ENCODE measurements around the gene PDLIM5.

The PDLIM5 gene

DNA sequence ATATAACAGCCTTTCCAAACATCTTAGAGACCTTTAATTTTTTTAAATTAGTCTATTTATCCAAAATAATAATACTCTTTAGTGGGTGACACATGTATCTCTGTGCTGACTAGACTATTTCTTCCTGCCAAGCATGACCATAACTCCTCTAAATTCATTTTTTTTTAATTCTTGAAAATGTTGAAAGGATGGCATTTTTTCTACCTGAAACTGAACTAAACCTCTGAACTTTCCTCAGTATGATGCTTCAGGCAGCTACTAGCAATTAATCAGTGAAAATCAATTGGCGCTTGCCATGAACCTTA is 42.4 kb upstream of the PDLIM5 start:
- DNase-seq (ENCODE audit: low read depth): no peak
- no peak overlapping the region for H3K4me3 ChIP-seq (ENCODE audit: low read depth, low read length)
- TF ChIP-seq, protein P1, sequence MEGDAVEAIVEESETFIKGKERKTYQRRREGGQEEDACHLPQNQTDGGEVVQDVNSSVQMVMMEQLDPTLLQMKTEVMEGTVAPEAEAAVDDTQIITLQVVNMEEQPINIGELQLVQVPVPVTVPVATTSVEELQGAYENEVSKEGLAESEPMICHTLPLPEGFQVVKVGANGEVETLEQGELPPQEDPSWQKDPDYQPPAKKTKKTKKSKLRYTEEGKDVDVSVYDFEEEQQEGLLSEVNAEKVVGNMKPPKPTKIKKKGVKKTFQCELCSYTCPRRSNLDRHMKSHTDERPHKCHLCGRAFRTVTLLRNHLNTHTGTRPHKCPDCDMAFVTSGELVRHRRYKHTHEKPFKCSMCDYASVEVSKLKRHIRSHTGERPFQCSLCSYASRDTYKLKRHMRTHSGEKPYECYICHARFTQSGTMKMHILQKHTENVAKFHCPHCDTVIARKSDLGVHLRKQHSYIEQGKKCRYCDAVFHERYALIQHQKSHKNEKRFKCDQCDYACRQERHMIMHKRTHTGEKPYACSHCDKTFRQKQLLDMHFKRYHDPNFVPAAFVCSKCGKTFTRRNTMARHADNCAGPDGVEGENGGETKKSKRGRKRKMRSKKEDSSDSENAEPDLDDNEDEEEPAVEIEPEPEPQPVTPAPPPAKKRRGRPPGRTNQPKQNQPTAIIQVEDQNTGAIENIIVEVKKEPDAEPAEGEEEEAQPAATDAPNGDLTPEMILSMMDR (IDR thresholded peaks at IDR 0.05; ENCODE audit: low read depth, low read length, missing control alignments): no peak

DNA sequence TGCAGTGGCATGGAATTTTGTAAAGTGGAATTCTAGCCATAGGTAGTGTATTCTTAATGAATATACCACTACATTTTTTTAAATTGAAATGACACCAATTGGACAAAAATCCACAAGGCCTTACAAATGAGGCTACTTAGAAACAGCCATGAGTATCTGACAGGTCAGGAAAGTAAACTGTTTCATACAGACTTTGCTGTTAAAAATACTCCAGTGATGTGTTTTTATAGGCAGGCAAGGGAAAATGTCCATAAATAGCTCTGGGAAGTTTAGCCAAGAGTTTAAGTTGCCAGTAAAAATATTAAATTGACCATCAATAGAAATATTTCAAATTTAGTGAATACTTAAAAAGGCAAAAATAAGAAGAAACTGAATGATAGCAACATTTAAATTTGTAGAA is 41.8 kb upstream of the PDLIM5 start:
- TF ChIP-seq, protein P1 (IDR thresholded peaks at IDR 0.05; ENCODE audit: low read depth, low read length, missing control alignments): no peak
- no peak overlapping the region for H3K4me3 ChIP-seq (ENCODE audit: low read depth, low read length)
- no peak for DNase-seq (ENCODE audit: low read depth)

DNA sequence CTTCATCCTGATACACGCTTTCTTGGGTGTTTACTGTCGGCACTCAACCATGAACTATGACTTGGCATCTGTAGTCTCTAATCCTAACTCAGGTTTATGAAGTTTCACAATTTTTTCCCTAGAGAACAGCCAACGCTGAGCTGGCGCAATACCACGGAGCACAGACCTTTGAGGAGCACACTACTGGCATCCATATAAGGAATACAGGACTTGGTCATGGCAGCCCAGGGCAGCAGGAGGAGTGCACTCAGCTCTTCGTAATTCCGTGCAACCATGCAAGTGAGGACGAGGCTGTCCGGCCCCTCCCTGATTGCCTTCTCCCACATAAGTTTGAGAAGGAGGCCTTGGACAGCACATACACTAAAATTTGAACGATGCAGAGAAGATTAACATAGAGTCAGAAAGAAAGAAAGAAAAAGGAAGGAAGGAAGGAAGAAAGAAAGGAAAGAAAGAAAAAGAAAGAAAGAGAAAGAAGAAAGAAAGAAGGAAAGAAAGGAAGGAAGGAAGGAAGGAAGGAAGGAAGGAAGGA is 41.0 kb upstream of the PDLIM5 start:
- H3K4me3 ChIP-seq (ENCODE audit: low read depth, low read length): no peak overlapping the region
- TF ChIP-seq, protein P1 (IDR thresholded peaks at IDR 0.05; ENCODE audit: low read depth, low read length, missing control alignments): no peak
- DNase-seq (ENCODE audit: low read depth): no peak

DNA sequence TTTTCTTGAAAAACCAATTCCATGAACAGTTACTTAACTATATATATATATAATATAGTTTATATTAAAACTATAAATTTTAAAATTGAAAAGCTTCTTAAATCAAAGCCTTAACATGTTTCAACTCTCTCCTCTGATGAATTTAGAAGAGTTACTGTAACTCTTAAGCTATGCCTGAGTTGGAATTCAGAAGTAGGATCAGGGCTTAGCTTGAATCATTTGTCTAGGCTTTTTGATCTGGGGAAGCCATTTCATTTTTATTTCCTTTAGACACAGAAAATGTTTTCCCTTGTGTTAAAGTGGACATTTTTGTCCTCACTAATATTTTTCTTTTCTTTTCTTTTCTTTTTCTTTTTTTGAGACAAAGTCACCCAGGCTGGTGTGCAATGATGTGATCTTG is 40.4 kb upstream of the PDLIM5 start:
- TF ChIP-seq, protein P1 (IDR thresholded peaks at IDR 0.05; ENCODE audit: low read depth, low read length, missing control alignments): no peak
- no peak for DNase-seq (ENCODE audit: low read depth)
- H3K4me3 ChIP-seq (ENCODE audit: low read depth, low read length): no peak overlapping the region

DNA sequence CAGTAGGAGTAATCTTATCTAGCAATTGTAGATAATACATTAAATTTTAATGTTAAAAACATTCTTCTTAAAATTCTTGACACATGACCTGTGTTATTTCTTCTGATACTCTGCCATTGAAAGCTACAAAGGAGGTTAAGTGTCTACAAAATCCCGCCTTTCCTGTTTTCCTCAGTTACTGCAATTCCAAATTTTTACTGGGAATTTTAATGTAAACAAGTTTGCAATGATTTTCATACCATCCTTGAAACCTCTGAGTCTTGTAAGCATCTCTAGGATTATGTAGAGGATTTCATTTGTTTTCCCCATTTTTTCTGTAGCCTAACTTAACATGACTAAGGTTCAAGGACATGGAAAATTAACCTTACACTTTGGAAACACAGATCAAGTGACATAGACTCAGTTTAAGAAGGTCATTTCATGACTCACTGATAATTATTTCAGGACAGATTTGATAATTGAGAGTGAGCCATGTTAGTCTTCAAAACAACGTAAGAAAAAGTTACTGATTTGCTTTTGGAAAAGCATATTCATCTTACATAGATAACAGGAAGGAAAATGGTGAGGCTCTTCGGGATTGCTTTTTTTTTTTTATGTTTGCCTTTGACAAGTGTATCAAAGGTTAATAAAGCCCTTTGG is 39.6 kb upstream of the PDLIM5 start:
- TF ChIP-seq, protein P1 (IDR thresholded peaks at IDR 0.05; ENCODE audit: low read depth, low read length, missing control alignments): no peak
- H3K4me3 ChIP-seq (ENCODE audit: low read depth, low read length): no peak overlapping the region
- DNase-seq (ENCODE audit: low read depth): no peak

DNA sequence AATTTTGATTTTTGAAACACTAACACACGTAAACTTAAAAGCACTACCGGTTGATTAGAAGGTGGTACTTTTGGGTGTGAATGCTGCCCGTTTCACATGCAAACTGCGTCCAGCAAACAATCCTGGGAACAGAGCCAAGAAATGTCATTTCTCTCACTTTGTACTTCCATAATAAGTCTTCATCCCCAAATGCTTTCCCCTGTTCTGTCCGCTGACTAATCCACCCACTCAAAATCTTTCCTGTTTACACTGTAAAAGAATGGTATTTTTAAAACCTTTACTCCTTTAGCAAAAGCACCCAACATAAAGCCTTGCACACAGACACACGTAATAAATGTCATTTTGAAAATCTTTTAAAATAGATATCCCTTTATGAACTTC is 39.1 kb upstream of the PDLIM5 start:
- H3K4me3 ChIP-seq (ENCODE audit: low read depth, low read length): no peak overlapping the region
- DNase-seq (ENCODE audit: low read depth): no peak
- TF ChIP-seq, protein P1 (IDR thresholded peaks at IDR 0.05; ENCODE audit: low read depth, low read length, missing control alignments): no peak

Data from GM12864 (cell line).